Measurements from ENCODE around the gene DDX10.

DNA sequence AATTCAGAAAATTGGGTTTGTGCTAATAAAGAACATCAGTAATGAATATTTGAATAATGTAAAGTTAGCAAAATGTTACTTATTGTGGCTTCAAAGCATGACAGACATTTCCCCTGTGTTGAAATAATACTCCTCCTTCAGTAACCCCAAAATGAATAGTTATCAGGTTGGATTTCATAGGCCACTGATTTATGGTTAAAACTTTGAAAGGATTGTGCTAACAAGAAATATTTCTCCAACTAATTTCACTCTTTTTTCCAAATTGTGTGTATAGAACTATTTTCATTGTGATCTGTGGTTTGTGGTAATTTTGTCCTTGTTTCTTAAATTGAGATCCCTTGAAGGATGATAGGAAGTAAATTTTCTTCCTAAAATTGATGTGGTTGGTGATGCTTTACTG lies 7.9 kb downstream of the DDX10 start:
- TF ChIP-seq, protein P1, sequence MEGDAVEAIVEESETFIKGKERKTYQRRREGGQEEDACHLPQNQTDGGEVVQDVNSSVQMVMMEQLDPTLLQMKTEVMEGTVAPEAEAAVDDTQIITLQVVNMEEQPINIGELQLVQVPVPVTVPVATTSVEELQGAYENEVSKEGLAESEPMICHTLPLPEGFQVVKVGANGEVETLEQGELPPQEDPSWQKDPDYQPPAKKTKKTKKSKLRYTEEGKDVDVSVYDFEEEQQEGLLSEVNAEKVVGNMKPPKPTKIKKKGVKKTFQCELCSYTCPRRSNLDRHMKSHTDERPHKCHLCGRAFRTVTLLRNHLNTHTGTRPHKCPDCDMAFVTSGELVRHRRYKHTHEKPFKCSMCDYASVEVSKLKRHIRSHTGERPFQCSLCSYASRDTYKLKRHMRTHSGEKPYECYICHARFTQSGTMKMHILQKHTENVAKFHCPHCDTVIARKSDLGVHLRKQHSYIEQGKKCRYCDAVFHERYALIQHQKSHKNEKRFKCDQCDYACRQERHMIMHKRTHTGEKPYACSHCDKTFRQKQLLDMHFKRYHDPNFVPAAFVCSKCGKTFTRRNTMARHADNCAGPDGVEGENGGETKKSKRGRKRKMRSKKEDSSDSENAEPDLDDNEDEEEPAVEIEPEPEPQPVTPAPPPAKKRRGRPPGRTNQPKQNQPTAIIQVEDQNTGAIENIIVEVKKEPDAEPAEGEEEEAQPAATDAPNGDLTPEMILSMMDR (IDR thresholded peaks at IDR 0.05; ENCODE audit: low read depth, low read length, poor library complexity, severe bottlenecking): no peak
- no peak for TF ChIP-seq EZH2phosphoT487 (IDR thresholded peaks at IDR 0.05; ENCODE audit: borderline replicate concordance, low read length)

All from DOHH2 (cell line).